CD14-positive monocyte (primary cell): ENCODE results near the gene CST1. TPM values are rescaled to one million over a fixed set of nuclear protein-coding genes. Genes with fewer than 3 reads are reported as not detected.
A peak's percentile ranks its signal among the peaks of the same experiment; 100 is the strongest.
"Not testable (repeated sequence)": the region's sequence is repeated elsewhere in the genome, so short reads cannot be mapped to it uniquely, and the experiment has no call there.

Source experiments
- DNase-seq, 3 donors: peaks; one replicate each; pipeline ENCODE4 v3.0.0-alpha.2; 2011 to 2022
- H2AFZ ChIP-seq: 2 replicates; pipeline ENCODE4 v1.6.0; 2012; ENCODE audit warnings: mild to moderate bottlenecking, low read depth, low read length, inconsistent platforms; ENCODE audit not compliant: insufficient read depth, poor library complexity, severe bottlenecking
- H3K27ac ChIP-seq, 2 donors: 1 replicate in 1 of 2; 2 replicates in 1 of 2; pipeline ENCODE4 v1.5.1; 2012 to 2013; ENCODE audit warnings: low read length in 2 of 2, control low read depth in 1 of 2, inconsistent platforms in 1 of 2, low read depth in 1 of 2, mild to moderate bottlenecking in 1 of 2
- H3K27me3 ChIP-seq, 2 donors: one replicate each; pipeline versions ENCODE4 v1.6.0 to v1.6.1; 2011 to 2013; ENCODE audit warnings: low read length in 2 of 2; ENCODE audit not compliant: control insufficient read depth in 2 of 2, insufficient read depth in 2 of 2
- H3K36me3 ChIP-seq, 2 donors: replicated peaks in 1 of 2; 1 replicate in 1 of 2; 2 replicates in 1 of 2; pipeline versions ENCODE4 v1.5.1 to v1.6.1; 2012 to 2013; ENCODE audit warnings: low read length in 2 of 2, control low read depth in 1 of 2, inconsistent platforms in 1 of 2, mild to moderate bottlenecking in 1 of 2; ENCODE audit not compliant: insufficient read depth in 2 of 2, control insufficient read depth in 1 of 2
- H3K4me1 ChIP-seq, 2 donors: 1 replicate in 1 of 2; 2 replicates in 1 of 2; pipeline versions ENCODE4 v1.5.1 to v1.6.1; 2012 to 2013; ENCODE audit warnings: low read length in 2 of 2, control low read depth in 1 of 2, inconsistent platforms in 1 of 2, mild to moderate bottlenecking in 1 of 2, moderate library complexity in 1 of 2; ENCODE audit not compliant: insufficient read depth in 2 of 2, control insufficient read depth in 1 of 2
- H3K4me2 ChIP-seq: replicated peaks from 2 replicates; pipeline ENCODE3; 2012; ENCODE audit warnings: low read length, moderate library complexity, mild to moderate bottlenecking; ENCODE audit not compliant: poor library complexity, severe bottlenecking; ENCODE audit errors: extremely low read depth
- H3K4me3 ChIP-seq, 3 experiments: fragments of 200-600 bp in 1 of 3; sonication (generic) in 1 of 3; replicated peaks in 1 of 3; 1 replicate in 2 of 3; 2 replicates in 1 of 3; pipeline ENCODE4 v1.5.1; 2011 to 2013; ENCODE audit warnings: low read length in 3 of 3, mild to moderate bottlenecking in 3 of 3, control low read depth in 2 of 3, low read depth in 2 of 3, inconsistent platforms in 1 of 3, moderate library complexity in 1 of 3
- H3K79me2 ChIP-seq: 2 replicates; pipeline ENCODE4 v1.6.0; 2012; ENCODE audit warnings: mild to moderate bottlenecking, control low read depth, inconsistent platforms, low read length, moderate library complexity; ENCODE audit not compliant: insufficient read depth
- H3K9ac ChIP-seq: 2 replicates; pipeline ENCODE4 v1.6.0; 2017; ENCODE audit warnings: low read length, mild to moderate bottlenecking; ENCODE audit not compliant: insufficient read depth, poor library complexity, severe bottlenecking
- H3K9me3 ChIP-seq, 2 donors: replicated peaks in 1 of 2; 1 replicate in 1 of 2; 2 replicates in 1 of 2; pipeline versions ENCODE4 v1.5.1 to v1.6.1; 2012 to 2013; ENCODE audit warnings: low read length in 2 of 2, control low read depth in 1 of 2; ENCODE audit not compliant: control insufficient read depth in 1 of 2, insufficient read depth in 1 of 2
- H4K20me1 ChIP-seq: 2 replicates; pipeline ENCODE4 v1.6.0; 2012; ENCODE audit warnings: mild to moderate bottlenecking, low read length, control low read depth, moderate library complexity; ENCODE audit not compliant: insufficient read depth
- H3K27ac Mint-ChIP-seq, 7 donors: one replicate each; pipeline ENCODE4 v1.8.0; 2020; ENCODE audit warnings: mild to moderate bottlenecking in 7 of 7, mixed read lengths in 7 of 7, moderate library complexity in 6 of 7, inconsistent platforms in 2 of 7
- H3K27me3 Mint-ChIP-seq, 3 donors: one replicate each; pipeline ENCODE4 v1.8.0; 2021 to 2022; ENCODE audit warnings: low read depth in 3 of 3, mild to moderate bottlenecking in 3 of 3, mixed read lengths in 3 of 3, moderate library complexity in 3 of 3, inconsistent platforms in 1 of 3
- H3K36me3 Mint-ChIP-seq, 2 donors: one replicate each; pipeline ENCODE4 v1.8.0; 2020; ENCODE audit warnings: mixed read lengths in 2 of 2, inconsistent platforms in 1 of 2, mild to moderate bottlenecking in 1 of 2
- H3K4me1 Mint-ChIP-seq: one replicate; pipeline ENCODE4 v1.8.0; 2020; ENCODE audit warnings: mild to moderate bottlenecking, mixed read lengths
- H3K4me3 Mint-ChIP-seq, 2 donors: one replicate each; pipeline ENCODE4 v1.8.0; 2020; ENCODE audit warnings: mild to moderate bottlenecking in 2 of 2, mixed read lengths in 2 of 2, moderate library complexity in 1 of 2
- H3K9me3 Mint-ChIP-seq, 7 donors: one replicate each; pipeline ENCODE4 v1.8.0; 2020 to 2022; ENCODE audit warnings: mixed read lengths in 7 of 7, mild to moderate bottlenecking in 6 of 7, moderate library complexity in 6 of 7, inconsistent platforms in 2 of 7
- CTCF ChIP-seq: fragments of 200-600 bp; IDR thresholded peaks from one replicate; pipeline ENCODE4 v1.8.0; 2022; ENCODE audit warnings: antibody characterized with exemption, mild to moderate bottlenecking
- WGBS: methylation state at CpG from one replicate; pipeline ENCODE4 v1.1.5; 2013; ENCODE audit warnings: missing lambda C conversion rate; ENCODE audit not compliant: insufficient coverage; 5-methylcytosine and 5-hydroxymethylcytosine counted together
- intact Hi-C, 2 donors: fragments of 100-400 bp; cut with micrococcal nuclease; formaldehyde crosslinking; loops; one replicate each; pipeline versions ENCODE4 v1.15.0 to v1.15.1; 2023
- polyA plus RNA-seq, 3 donors: library from polyadenylated mRNA; depleted of rRNA in 1 of 3; unstranded in 2 of 3; stranded (reverse) in 1 of 3; fragments of 300-500 nt in 2 of 3; fragments of >200 nt in 1 of 3; fragmentation: Illumina TruSeq in 2 of 3; gene quantifications; 1 replicate in 2 of 3; 2 replicates in 1 of 3; pipeline ENCODE4 v1.2.3, GENCODE V29; 2012 to 2021

The CST1 gene
- polyA plus RNA-seq, 3 donors: not detected

GRCh38 chr20:23755131-23755611 is 4.4 kb upstream of the CST1 start:
- intact Hi-C loops: not testable (repeated sequence)

GRCh38 chr20:23754731-23755130 is 4.0 kb upstream of the CST1 start:
- Mint-ChIP-seq H3K27me3 (peaks cover 1 to 9% (median 5%) of the 10 kb centered on the region in 3 donors), H3K4me1 (no peaks in the 10 kb centered on the region), H3K36me3 (no peaks in the 10 kb centered on the region), H3K9me3 (peaks cover 0 to 3% (median 0%) of the 10 kb centered on the region in 7 donors), H3K27ac (no peak overlapping the region), H3K4me3 (no peak overlapping the region)
- Histone ChIP-seq H3K27ac (no peak overlapping the region), H4K20me1 (no peaks in the 10 kb centered on the region), H3K36me3 (no peaks in the 10 kb centered on the region), H3K9me3 (no peaks in the 10 kb centered on the region), H3K79me2 (no peaks in the 10 kb centered on the region), H3K4me1 (no peaks in the 10 kb centered on the region), H3K4me3 (no peak overlapping the region), H3K9ac (no peak overlapping the region), H2AFZ (no peak overlapping the region), H3K27me3 (no peaks in the 10 kb centered on the region), H3K4me2 (no peak overlapping the region)
- TF ChIP-seq CTCF: no peak
- no peak for DNase-seq
- 79% methylated on average over 2 of the region's 4 CpGs for WGBS
- intact Hi-C loops: no loop called here

More at GRCh38 chr20:23755131-23755611, 4.4 kb upstream of the CST1 start:
- H3K4me1 Mint-ChIP-seq, H3K9me3 Mint-ChIP-seq, H3K27me3 Mint-ChIP-seq, H3K27me3 ChIP-seq, H3K4me1 ChIP-seq, H2AFZ ChIP-seq, H3K4me3 ChIP-seq, H3K4me3 Mint-ChIP-seq, DNase-seq, H3K9me3 ChIP-seq, H3K36me3 ChIP-seq, H3K9ac ChIP-seq, H4K20me1 ChIP-seq, H3K27ac ChIP-seq, H3K4me2 ChIP-seq, H3K36me3 Mint-ChIP-seq, H3K79me2 ChIP-seq: not testable (repeated sequence)
- WGBS: 100% methylated on average over 3 of the region's 3 CpGs
- H3K27ac Mint-ChIP-seq: peak overlapping the region in 1 of 7 donors; percentile 7
